IPS-NIHi7 (cell line): Measurements from ENCODE around the gene PTPRE.
"Not testable (repeated sequence)": the region's sequence is repeated elsewhere in the genome, so short reads cannot be mapped to it uniquely, and the experiment has no call there.

Source experiments
- DNase-seq: peaks from one replicate; pipeline ENCODE4 v3.0.0; 2012; ENCODE audit warnings: mixed read lengths; ENCODE audit errors: extremely low spot score

The PTPRE gene

GRCh38 chr10:127979045-127979444 lies 72.1 kb downstream of the PTPRE start:
- no peak for DNase-seq

- DNase-seq, result no peak
Observed at GRCh38 chr10:127979566-127979965, 72.7 kb downstream of the PTPRE start.

- DNase-seq, result no peak
Observed at GRCh38 chr10:127980898-127981297, 74.0 kb downstream of the PTPRE start.

GRCh38 chr10:127982601-127983000 lies 75.7 kb downstream of the PTPRE start:
- DNase-seq, result no peak

- DNase-seq, result no peak
Observed at GRCh38 chr10:127983344-127984100, 76.6 kb downstream of the PTPRE start.

GRCh38 chr10:127984945-127985344 lies 78.0 kb downstream of the PTPRE start:
- DNase-seq, result no peak

GRCh38 chr10:127986531-127987466 lies 79.9 kb downstream of the PTPRE start:
- DNase-seq, result no peak

- DNase-seq, result no peak
Observed at GRCh38 chr10:127987467-127988380, 80.8 kb downstream of the PTPRE start.

- DNase-seq, result no peak
Observed at GRCh38 chr10:127989481-127990012, 82.6 kb downstream of the PTPRE start.

- not testable (repeated sequence) for DNase-seq
Observed at GRCh38 chr10:127990132-127990788, 83.4 kb downstream of the PTPRE start.

GRCh38 chr10:127990846-127991542 lies 84.1 kb downstream of the PTPRE start:
- DNase-seq, result no peak

GRCh38 chr10:127991543-127992255 lies 84.8 kb downstream of the PTPRE start:
- no peak for DNase-seq

- DNase-seq, result no peak
Observed at GRCh38 chr10:127992376-127992775, 85.5 kb downstream of the PTPRE start.

- no peak for DNase-seq
Observed at GRCh38 chr10:127993056-127993690, 86.3 kb downstream of the PTPRE start.

GRCh38 chr10:127995939-127996338 lies 89.0 kb downstream of the PTPRE start:
- DNase-seq, result no peak

GRCh38 chr10:127996586-127996985 lies 89.7 kb downstream of the PTPRE start:
- DNase-seq, result no peak

GRCh38 chr10:127997271-127997670 lies 90.4 kb downstream of the PTPRE start:
- DNase-seq, result no peak

GRCh38 chr10:127997937-127998336 lies 91.0 kb downstream of the PTPRE start:
- DNase-seq, result no peak

- no peak for DNase-seq
Observed at GRCh38 chr10:127998501-127999144, 91.7 kb downstream of the PTPRE start.
